NB4 (cell line): Measurements from ENCODE around the gene AQP7.
"Not testable (repeated sequence)": the region's sequence is repeated elsewhere in the genome, so short reads cannot be mapped to it uniquely, and the experiment has no call there.

Source experiments
- DNase-seq: peaks from one replicate; pipeline ENCODE4 v3.0.0; 2010; ENCODE audit warnings: low read depth
- H3K4me3 ChIP-seq: one replicate; pipeline ENCODE4 v1.5.1; 2011; ENCODE audit warnings: mild to moderate bottlenecking, low read depth, low read length, moderate library complexity
- CTCF ChIP-seq: IDR thresholded peaks from one replicate; pipeline ENCODE4 v1.5.1; 2012; ENCODE audit warnings: low read depth, low read length
- MAX ChIP-seq: IDR thresholded peaks from 2 replicates; pipeline ENCODE4 v1.6.1; 2011; ENCODE audit warnings: low read depth, low read length
- MYC ChIP-seq: IDR thresholded peaks from 2 replicates; pipeline ENCODE4 v1.6.1; 2011; ENCODE audit warnings: low read depth, low read length
- POLR2A ChIP-seq: IDR thresholded peaks from 2 replicates; pipeline ENCODE4 v1.6.1; 2011; ENCODE audit warnings: mild to moderate bottlenecking; ENCODE audit not compliant: insufficient read length; ENCODE audit errors: extremely low read depth

The AQP7 gene

GRCh38 chr9:33402371-33402770 lies at the start of gene AQP7:
AQP7 (minus strand) TSS chr9:33402568; CDS start chr9:33401262, 1,306 bp downstream.
- H3K4me3 ChIP-seq, DNase-seq: not testable (repeated sequence)

GRCh38 chr9:33450621-33451146 lies 48.3 kb upstream of the AQP7 start:
- DNase-seq, result no peak
- TF ChIP-seq MAX, result no peak
- no peak for TF ChIP-seq CTCF
- TF ChIP-seq POLR2A, result no peak
- no peak for TF ChIP-seq MYC
- no peak overlapping the region for H3K4me3 ChIP-seq

- DNase-seq, result no peak
- TF ChIP-seq POLR2A, result no peak
- TF ChIP-seq CTCF, result no peak
- no peak for TF ChIP-seq MAX
- TF ChIP-seq MYC, result no peak
- no peak overlapping the region for H3K4me3 ChIP-seq
These were observed 47.3 kb upstream of the AQP7 start for GRCh38 chr9:33449715-33450114.

- DNase-seq, result no peak
- peak overlapping the region; percentile 61 for H3K4me3 ChIP-seq
- no peak for TF ChIP-seq CTCF
- peak; percentile 82; the same call in 1 of the 2 replicates for TF ChIP-seq MAX
- no peak for TF ChIP-seq POLR2A
- TF ChIP-seq MYC, result 0 out of 2 replicates have a peak, but pooled peaks have one; percentile 38
These were observed 45.6 kb upstream of the AQP7 start for GRCh38 chr9:33447799-33448553.

GRCh38 chr9:33446946-33447798 lies 44.8 kb upstream of the AQP7 start, which contains the start of gene AQP3:
AQP3 (minus strand) TSS chr9:33447593; CDS start chr9:33447530, 63 bp downstream.
- TF ChIP-seq CTCF (peak; percentile 45), MYC (peak; percentile 81), MAX (peak; percentile 83), POLR2A (no peak)
- DNase-seq, result peak; percentile 99
- peak within 1 kb of the TSS; percentile 62 for H3K4me3 ChIP-seq
